ENCODE measurements around the gene DNAJC5.

DNA sequence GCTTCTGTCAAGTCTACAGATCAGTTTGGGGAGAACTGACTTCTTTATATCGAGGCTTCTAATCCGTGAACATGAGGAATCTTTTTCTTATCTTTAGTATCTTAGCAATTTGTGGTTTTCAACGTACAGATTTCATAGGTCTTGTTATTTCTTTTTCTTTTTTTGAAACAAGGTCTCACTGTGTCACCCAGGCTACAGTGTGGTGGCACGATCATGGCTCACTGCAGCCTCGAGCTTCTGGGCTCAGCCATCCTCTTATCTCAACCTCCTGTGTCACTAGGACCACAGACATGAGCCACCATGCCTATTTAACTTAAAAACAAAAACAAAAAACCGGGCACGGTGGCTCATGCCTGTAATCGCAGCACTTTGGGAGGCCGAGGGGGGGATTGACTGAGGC, 29.3 kb downstream of the DNAJC5 start:
- TF ChIP-seq CTCF (IDR thresholded peaks at IDR 0.05) = no peak
- no peak for TF ChIP-seq EP300 (IDR thresholded peaks at IDR 0.05)
